Measurements from ENCODE around the gene GNAO1.

The GNAO1 gene

DNA sequence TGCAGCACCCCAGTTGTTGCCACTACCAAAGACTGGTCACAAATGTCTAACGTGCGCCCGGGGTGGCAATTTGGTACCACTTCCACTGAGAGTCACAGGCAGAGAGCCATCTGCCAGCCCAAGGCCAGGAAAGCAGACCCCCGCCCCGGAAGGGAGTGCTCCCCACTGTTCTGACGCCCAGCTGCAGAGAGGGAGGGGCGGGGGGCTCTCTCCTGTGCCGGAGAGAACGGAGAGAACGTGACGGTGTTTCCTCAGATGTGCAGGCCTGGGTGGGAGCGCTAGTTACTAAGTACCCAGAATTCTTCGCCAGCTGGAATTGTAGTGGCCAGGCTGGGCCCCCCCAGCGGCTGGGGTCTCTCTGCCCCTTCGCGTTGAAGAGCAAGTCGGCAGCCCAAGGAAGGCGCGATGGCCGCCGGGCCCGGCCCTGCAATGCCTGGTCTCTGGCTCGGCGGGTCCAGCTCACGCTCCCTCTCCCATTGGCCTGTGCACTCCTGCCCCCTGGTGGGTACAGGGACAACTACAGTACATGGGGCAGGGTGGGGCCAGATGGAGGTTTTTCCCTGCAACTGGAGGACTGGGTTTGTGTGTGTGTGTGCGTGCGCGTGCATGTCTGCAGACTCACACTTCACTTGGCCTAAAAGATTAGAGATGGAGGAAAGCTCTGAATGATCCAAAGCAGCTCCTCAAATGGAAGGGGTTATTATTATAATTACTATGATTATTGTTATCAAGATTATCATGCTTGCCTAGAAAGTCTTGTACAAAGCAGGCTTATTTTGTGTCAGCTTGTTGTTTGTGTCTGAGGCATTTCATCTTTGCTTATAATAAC is 126.9 kb downstream of the GNAO1 start:
- H3K27ac ChIP-seq, result no peak overlapping the region
- TF ChIP-seq ZFX (IDR thresholded peaks at IDR 0.05) (no peak), CTCF (conservative IDR thresholded peaks at IDR 0.05) (peak; percentile 94)

DNA sequence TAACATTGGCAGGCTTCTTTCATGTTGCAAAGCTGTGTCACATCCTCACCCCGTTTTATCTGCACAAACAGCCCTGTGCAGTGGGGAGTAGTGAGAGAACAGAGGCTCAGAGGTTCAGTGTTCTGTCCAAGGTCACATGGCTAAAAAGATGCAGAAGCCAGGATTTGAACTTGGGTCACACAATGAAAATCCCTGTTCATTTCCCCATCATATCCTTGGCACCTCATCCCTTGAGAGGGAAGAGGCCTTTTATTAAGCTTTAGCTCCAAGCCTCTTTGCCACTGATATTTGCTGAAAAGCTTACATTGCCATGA is 127.5 kb downstream of the GNAO1 start:
- H3K27ac ChIP-seq, result no peak overlapping the region
- TF ChIP-seq ZFX (IDR thresholded peaks at IDR 0.05), result no peak
- TF ChIP-seq CTCF (conservative IDR thresholded peaks at IDR 0.05), result no peak

DNA sequence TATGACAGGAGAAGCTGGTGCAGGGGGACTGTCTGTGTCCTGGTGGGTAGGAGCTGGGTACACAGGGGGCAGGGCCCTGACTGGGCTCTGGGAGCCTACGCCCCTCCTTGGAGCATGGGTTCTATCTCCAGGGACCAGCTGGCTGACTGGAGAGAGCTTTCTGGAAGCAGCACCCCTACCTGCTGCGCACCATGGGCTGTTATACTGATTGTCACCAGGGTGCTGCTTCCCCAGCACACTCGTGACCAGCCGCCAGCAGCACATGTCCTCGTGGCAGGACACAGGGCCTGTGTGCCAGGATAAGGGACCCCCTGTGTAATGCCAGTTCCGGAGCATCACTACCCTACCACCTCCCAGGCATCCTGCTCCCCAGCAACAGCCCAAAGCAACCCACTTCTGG is 128.1 kb downstream of the GNAO1 start:
- H3K27ac ChIP-seq, result no peak overlapping the region

DNA sequence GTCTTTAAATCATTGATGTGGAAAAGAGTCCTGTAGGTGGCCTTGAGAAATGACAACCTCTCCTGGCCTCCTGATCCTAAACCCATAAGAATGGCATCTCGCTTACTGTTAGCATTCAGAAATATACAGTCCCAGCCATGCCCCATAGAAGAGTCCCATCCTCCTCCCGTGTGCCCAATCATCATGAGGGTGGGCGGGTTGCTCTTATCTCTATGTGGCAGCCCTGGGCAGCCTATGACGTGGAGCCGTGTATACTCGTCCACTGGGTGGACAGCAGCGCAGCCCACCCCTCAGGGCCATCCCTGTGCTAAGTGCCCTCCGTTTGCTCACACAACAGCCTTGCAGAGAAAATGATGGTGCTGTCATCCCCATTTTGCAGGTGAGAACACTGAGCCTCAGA is 128.8 kb downstream of the GNAO1 start:
- H3K27ac ChIP-seq, result no peak overlapping the region
- TF ChIP-seq ZFX (IDR thresholded peaks at IDR 0.05), result no peak
- no peak for TF ChIP-seq CTCF (conservative IDR thresholded peaks at IDR 0.05)

More for the DNA sequence above, 128.1 kb downstream of the GNAO1 start:
- TF ChIP-seq ZFX (IDR thresholded peaks at IDR 0.05) (no peak), CTCF (conservative IDR thresholded peaks at IDR 0.05) (no peak)

DNA sequence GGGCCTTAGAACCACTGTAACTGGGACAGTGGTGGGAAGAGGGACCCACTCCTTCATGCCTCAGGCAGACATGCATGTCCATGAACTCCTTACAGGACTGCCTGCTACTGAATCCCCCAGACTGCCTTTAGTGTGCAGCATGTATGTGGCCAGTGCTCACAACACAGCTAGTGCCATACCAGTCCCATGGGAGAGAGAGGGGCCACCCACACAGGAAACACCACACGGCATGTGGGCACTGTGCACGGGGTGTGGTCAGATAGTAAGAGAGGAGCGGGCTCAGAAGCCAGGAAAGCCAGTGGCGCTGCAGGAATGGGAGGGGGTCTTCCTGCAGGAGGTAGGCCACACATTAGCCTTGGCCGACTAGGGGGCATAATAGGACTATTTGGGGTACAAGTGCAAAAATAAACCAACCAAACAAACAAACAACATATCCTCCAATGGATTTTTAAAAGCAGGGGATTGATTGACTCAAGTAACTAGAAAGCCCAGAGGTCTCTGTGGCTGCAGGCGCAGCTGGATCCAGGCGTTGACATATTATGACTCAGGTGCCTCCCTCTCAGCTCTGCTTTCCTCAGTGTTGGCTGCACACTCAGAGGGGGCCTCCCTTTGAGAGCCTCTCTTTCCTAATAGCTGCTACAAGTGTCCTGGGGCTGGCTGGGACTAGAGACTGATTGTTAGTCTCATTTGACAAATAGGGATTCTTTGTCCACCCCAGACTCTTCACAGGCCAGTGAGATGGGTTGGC is 129.7 kb downstream of the GNAO1 start:
- TF ChIP-seq CTCF (conservative IDR thresholded peaks at IDR 0.05) (no peak), ZFX (IDR thresholded peaks at IDR 0.05) (no peak)
- H3K27ac ChIP-seq, result no peak overlapping the region

DNA sequence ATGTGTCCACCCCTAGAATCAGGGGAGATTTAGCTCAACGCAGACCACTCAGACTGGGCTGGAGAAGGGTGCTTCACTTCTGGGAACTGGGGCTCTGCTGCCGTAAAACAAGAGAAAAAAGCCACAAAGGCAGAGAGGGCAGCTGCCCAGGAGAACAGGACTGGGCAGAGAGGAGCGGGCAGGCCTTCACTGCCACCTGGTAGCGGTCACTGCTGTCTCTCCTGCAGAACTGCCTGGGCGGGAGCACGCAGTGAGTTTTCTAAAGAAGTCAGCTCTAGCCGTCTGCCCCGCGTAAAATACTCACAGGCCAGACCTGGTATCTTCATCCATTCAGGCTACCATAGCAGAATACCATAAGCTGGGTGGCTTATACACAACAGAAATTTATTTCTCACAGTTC is 130.3 kb downstream of the GNAO1 start:
- no peak overlapping the region for H3K27ac ChIP-seq
- no peak for TF ChIP-seq ZFX (IDR thresholded peaks at IDR 0.05)

DNA sequence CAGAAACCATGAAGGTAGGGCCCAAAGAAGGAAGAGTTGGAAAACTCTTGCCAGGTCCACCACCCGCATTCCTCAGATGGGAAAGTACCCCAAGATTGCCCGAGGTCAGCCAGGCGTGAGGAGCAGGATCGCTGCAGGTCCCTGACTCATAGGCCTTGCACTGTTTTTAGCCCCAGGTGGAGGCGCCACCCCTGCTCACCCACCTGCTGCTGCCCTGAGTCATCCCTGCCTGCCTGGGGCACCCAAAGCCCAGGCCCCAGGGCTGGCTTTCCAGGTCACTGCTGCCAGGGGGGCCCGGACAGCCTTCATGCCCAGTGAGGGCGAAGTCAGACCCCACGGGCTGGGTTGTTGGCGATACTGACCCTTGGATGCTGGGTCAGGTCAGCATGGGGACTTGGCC is 133.1 kb downstream of the GNAO1 start:
- H3K27ac ChIP-seq, result no peak overlapping the region
- no peak for TF ChIP-seq CTCF (conservative IDR thresholded peaks at IDR 0.05)
- TF ChIP-seq ZFX (IDR thresholded peaks at IDR 0.05), result no peak
